Testis (tissue), 3 donors: ENCODE measurements around the gene PPP6R3. TPM values are rescaled to one million over a fixed set of nuclear protein-coding genes. Genes with fewer than 3 reads are reported as not detected.
"Not testable (repeated sequence)": the region's sequence is repeated elsewhere in the genome, so short reads cannot be mapped to it uniquely, and the experiment has no call there.

Source experiments
- DNase-seq: peaks from one replicate; pipeline ENCODE4 v3.0.0-alpha.2; 2019
- H3K27ac ChIP-seq, 2 donors: fragments of 200-600 bp; sonication (generic); one replicate each; pipeline ENCODE4 v1.5.1; 2019
- H3K27me3 ChIP-seq: fragments of 200-600 bp; sonication (generic); one replicate; pipeline ENCODE4 v1.5.1; 2019
- H3K36me3 ChIP-seq: fragments of 200-600 bp; sonication (generic); one replicate; pipeline ENCODE4 v1.5.1; 2017; ENCODE audit warnings: low read depth; ENCODE audit errors: missing control alignments
- H3K4me1 ChIP-seq: fragments of 200-600 bp; sonication (generic); one replicate; pipeline ENCODE4 v1.5.1; 2019
- H3K4me3 ChIP-seq, 2 donors: fragments of 200-600 bp; sonication (generic); one replicate each; pipeline ENCODE4 v1.5.1; 2017 to 2019
- H3K9me3 ChIP-seq: fragments of 200-600 bp; sonication (generic); one replicate; pipeline ENCODE4 v1.5.1; 2017
- POLR2A ChIP-seq: fragments of 450-650 bp; IDR thresholded peaks from one replicate; pipeline ENCODE4 v1.6.1; 2017; ENCODE audit warnings: antibody characterized with exemption, mild to moderate bottlenecking, moderate library complexity
- WGBS, 2 donors: methylation state at CpG; one replicate each; pipeline ENCODE4 v1.1.5; 2018; 5-methylcytosine and 5-hydroxymethylcytosine counted together
- intact Hi-C: fragments of 100-400 bp; cut with DNase I; formaldehyde crosslinking; loops from one replicate; pipeline ENCODE4 v1.15.1; 2023; ENCODE audit warnings: low total_unique reads
- polyA plus RNA-seq: library from polyadenylated mRNA; stranded (reverse); fragments of 350-450 nt; fragmentation: Illumina TruSeq; extraction: RNeasy Lipid Tissue Mini Kit (QIAGEN cat#74804); gene quantifications from one replicate; pipeline ENCODE4 v1.2.3, GENCODE V29; 2014; ENCODE audit warnings: low read depth, low replicate concordance; ENCODE audit not compliant: insufficient read depth
- total RNA-seq, 2 donors: library from RNA; depleted of rRNA; stranded (reverse); fragments of >200 nt; gene quantifications; one replicate each; pipeline ENCODE4 v1.2.3, GENCODE V29; 2016
- TF ChIP-seq, protein P1 (sequence below), 3 experiments: fragments of 450-650 bp in 2 of 3; fragments of 200-600 bp in 1 of 3; sonication (generic) in 1 of 3; IDR thresholded peaks; one replicate each; pipeline ENCODE4 v1.5.1; 2016 to 2019; ENCODE audit warnings: antibody characterized with exemption in 3 of 3, mild to moderate bottlenecking in 2 of 3, moderate library complexity in 1 of 3

Gene PPP6R3
- total and polyA plus RNA-seq, 3 donors from 2014 or later, result 88.5 to 190 (median 188) TPM

GRCh38 chr11:68632802-68633201 lies 172.2 kb downstream of the PPP6R3 start:
- Histone ChIP-seq H3K9me3 (no peaks in the 10 kb centered on the region), H3K27me3 (no peaks in the 10 kb centered on the region), H3K27ac (no peak overlapping the region), H3K4me1 (no peaks in the 10 kb centered on the region), H3K4me3 (no peak overlapping the region), H3K36me3 (no peaks in the 10 kb centered on the region)
- TF ChIP-seq, protein P1, sequence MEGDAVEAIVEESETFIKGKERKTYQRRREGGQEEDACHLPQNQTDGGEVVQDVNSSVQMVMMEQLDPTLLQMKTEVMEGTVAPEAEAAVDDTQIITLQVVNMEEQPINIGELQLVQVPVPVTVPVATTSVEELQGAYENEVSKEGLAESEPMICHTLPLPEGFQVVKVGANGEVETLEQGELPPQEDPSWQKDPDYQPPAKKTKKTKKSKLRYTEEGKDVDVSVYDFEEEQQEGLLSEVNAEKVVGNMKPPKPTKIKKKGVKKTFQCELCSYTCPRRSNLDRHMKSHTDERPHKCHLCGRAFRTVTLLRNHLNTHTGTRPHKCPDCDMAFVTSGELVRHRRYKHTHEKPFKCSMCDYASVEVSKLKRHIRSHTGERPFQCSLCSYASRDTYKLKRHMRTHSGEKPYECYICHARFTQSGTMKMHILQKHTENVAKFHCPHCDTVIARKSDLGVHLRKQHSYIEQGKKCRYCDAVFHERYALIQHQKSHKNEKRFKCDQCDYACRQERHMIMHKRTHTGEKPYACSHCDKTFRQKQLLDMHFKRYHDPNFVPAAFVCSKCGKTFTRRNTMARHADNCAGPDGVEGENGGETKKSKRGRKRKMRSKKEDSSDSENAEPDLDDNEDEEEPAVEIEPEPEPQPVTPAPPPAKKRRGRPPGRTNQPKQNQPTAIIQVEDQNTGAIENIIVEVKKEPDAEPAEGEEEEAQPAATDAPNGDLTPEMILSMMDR (IDR thresholded peaks at IDR 0.05), result no peak
- no peak for TF ChIP-seq POLR2A
- WGBS, 2 donors, result 71 to 73% methylated on average over 6 of the region's 6 CpGs
- DNase-seq, result no peak
- intact Hi-C loops, result no loop called here

GRCh38 chr11:68634606-68635005 lies 174.1 kb downstream of the PPP6R3 start:
- H3K9me3 ChIP-seq, H3K27me3 ChIP-seq, DNase-seq, H3K4me3 ChIP-seq, H3K27ac ChIP-seq, intact Hi-C loops, H3K4me1 ChIP-seq, H3K36me3 ChIP-seq: not testable (repeated sequence)
- WGBS, 2 donors, result 85 to 93% methylated on average over 6 to 7 of the region's 7 CpGs

- DNase-seq, H3K9me3 ChIP-seq, H3K4me3 ChIP-seq, H3K27ac ChIP-seq, intact Hi-C loops, H3K4me1 ChIP-seq, H3K27me3 ChIP-seq, H3K36me3 ChIP-seq: not testable (repeated sequence)
- 76 to 80% methylated on average over 2 to 7 of the region's 7 CpGs for WGBS, 2 donors
These were observed 174.6 kb downstream of the PPP6R3 start for GRCh38 chr11:68635172-68635571.

DNA sequence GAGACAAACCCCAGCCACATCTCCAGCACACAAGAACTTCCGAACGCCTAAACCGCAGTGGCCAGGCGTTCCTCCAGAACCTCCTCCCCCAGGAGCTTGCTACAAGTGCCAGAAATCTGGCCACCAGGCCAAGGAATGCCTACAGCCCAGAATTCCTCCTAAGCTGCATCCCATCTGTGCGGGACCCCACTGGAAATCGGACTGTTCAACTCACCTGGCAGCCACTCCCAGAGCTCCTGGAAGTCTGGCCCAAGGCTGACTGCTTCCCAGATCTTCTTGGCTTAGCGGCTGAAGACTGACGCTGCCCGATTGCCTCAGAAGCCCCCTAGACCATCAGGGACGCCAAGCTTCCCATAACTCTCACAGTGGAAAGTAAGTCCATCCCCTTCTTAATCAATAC lies 175.3 kb downstream of the PPP6R3 start:
- 78% methylated on average over 10 of the region's 10 CpGs; no CpG with 5 or more reads in 1 of the 2 donors for WGBS, 2 donors
- intact Hi-C loops, H3K36me3 ChIP-seq, H3K9me3 ChIP-seq, H3K4me3 ChIP-seq, H3K4me1 ChIP-seq, H3K27me3 ChIP-seq, DNase-seq, H3K27ac ChIP-seq: not testable (repeated sequence)

GRCh38 chr11:68639322-68639721 lies 178.8 kb downstream of the PPP6R3 start:
- intact Hi-C loops, H3K9me3 ChIP-seq, H3K4me3 ChIP-seq, H3K4me1 ChIP-seq, DNase-seq, H3K27ac ChIP-seq, H3K36me3 ChIP-seq, H3K27me3 ChIP-seq: not testable (repeated sequence)
- WGBS, 2 donors, result 85% methylated on average over 3 of the region's 3 CpGs; no CpG with 5 or more reads in 1 of the 2 donors

GRCh38 chr11:68641880-68642279 lies 181.3 kb downstream of the PPP6R3 start:
- DNase-seq, result no peak
- Histone ChIP-seq H3K36me3 (no peaks in the 10 kb centered on the region), H3K4me1 (no peaks in the 10 kb centered on the region), H3K27ac (no peak overlapping the region), H3K4me3 (no peak overlapping the region), H3K27me3 (no peaks in the 10 kb centered on the region), H3K9me3 (no peaks in the 10 kb centered on the region)
- intact Hi-C loops, result no loop called here
- TF ChIP-seq, protein P1 (IDR thresholded peaks at IDR 0.05), result no peak
- no peak for TF ChIP-seq POLR2A
- WGBS, 2 donors, result 81 to 89% methylated on average over 13 to 15 of the region's 15 CpGs

- TF ChIP-seq POLR2A, result no peak
- TF ChIP-seq, protein P1 (IDR thresholded peaks at IDR 0.05), result no peak
- no peaks in the 10 kb centered on the region for H3K27me3 ChIP-seq
- no peaks in the 10 kb centered on the region for H3K9me3 ChIP-seq
- no peak for DNase-seq
- H3K4me3 ChIP-seq, result no peak overlapping the region
- H3K36me3 ChIP-seq, result no peaks in the 10 kb centered on the region
- H3K4me1 ChIP-seq, result no peaks in the 10 kb centered on the region
- H3K27ac ChIP-seq, result no peak overlapping the region
- intact Hi-C loops, result no loop called here
- 51 to 60% methylated on average over 12 of the region's 12 CpGs for WGBS, 2 donors
These were observed 183.0 kb downstream of the PPP6R3 start for GRCh38 chr11:68643585-68643984.
